Gastroesophageal sphincter (tissue), 3 donors: ENCODE measurements around the gene DNAAF5.

Experiments used
- POLR2A ChIP-seq, 2 donors: fragments of 450-650 bp; IDR thresholded peaks; one replicate each; pipeline ENCODE4 v1.6.1; 2017; ENCODE audit warnings: antibody characterized with exemption in 2 of 2, mild to moderate bottlenecking in 2 of 2, moderate library complexity in 1 of 2
- TF ChIP-seq, protein P1 (sequence below), 4 experiments: fragments of 200-600 bp in 2 of 4; fragments of 450-650 bp in 2 of 4; sonication (generic) in 1 of 4; IDR thresholded peaks; one replicate each; pipeline ENCODE4 v1.5.1; 2017 to 2019; ENCODE audit warnings: antibody characterized with exemption in 4 of 4, mild to moderate bottlenecking in 2 of 4, moderate library complexity in 2 of 4

- TF ChIP-seq, protein P1, sequence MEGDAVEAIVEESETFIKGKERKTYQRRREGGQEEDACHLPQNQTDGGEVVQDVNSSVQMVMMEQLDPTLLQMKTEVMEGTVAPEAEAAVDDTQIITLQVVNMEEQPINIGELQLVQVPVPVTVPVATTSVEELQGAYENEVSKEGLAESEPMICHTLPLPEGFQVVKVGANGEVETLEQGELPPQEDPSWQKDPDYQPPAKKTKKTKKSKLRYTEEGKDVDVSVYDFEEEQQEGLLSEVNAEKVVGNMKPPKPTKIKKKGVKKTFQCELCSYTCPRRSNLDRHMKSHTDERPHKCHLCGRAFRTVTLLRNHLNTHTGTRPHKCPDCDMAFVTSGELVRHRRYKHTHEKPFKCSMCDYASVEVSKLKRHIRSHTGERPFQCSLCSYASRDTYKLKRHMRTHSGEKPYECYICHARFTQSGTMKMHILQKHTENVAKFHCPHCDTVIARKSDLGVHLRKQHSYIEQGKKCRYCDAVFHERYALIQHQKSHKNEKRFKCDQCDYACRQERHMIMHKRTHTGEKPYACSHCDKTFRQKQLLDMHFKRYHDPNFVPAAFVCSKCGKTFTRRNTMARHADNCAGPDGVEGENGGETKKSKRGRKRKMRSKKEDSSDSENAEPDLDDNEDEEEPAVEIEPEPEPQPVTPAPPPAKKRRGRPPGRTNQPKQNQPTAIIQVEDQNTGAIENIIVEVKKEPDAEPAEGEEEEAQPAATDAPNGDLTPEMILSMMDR (IDR thresholded peaks at IDR 0.05) = no peak
- TF ChIP-seq POLR2A (IDR thresholded peaks at IDR 0.05) = no peak
Observed at GRCh38 chr7:711922-712380, 14.5 kb upstream of the DNAAF5 start.
